GM21825 (cell line): ENCODE results near the gene RER1.

Experiments used
- ATAC-seq: cut with Tn5 transposase; IDR thresholded peaks from one replicate; pipeline ENCODE4 v1.9.1; 2021; ENCODE audit warnings: mild to moderate bottlenecking, moderate library complexity; ENCODE audit not compliant: unreplicated experiment

The RER1 gene

GRCh38 chr1:2375246-2375922 is 16.3 kb upstream of the RER1 start:
- no peak for ATAC-seq

GRCh38 chr1:2375923-2376260 is 15.7 kb upstream of the RER1 start:
- ATAC-seq, result no peak

- no peak for ATAC-seq
Measured at GRCh38 chr1:2376261-2376741, 15.3 kb upstream of the RER1 start.

GRCh38 chr1:2376931-2377672 is 14.5 kb upstream of the RER1 start:
- no peak for ATAC-seq

- no peak for ATAC-seq
Measured at GRCh38 chr1:2377751-2378440, 13.7 kb upstream of the RER1 start.

- no peak for ATAC-seq
Measured at GRCh38 chr1:2378441-2378851, 13.2 kb upstream of the RER1 start.

GRCh38 chr1:2378956-2379732 is 12.5 kb upstream of the RER1 start:
- ATAC-seq, result no peak

GRCh38 chr1:2379733-2380404 is 11.8 kb upstream of the RER1 start:
- ATAC-seq, result no peak

- ATAC-seq, result no peak
Measured at GRCh38 chr1:2380816-2381591, 10.6 kb upstream of the RER1 start.

GRCh38 chr1:2381741-2382620 is 9.7 kb upstream of the RER1 start:
- no peak for ATAC-seq

- no peak for ATAC-seq
Measured at GRCh38 chr1:2382621-2383361, 8.8 kb upstream of the RER1 start.

GRCh38 chr1:2383576-2383975 is 8.1 kb upstream of the RER1 start:
- no peak for ATAC-seq

- ATAC-seq, result no peak
Measured at GRCh38 chr1:2384130-2384860, 7.3 kb upstream of the RER1 start.

GRCh38 chr1:2384941-2385481 is 6.6 kb upstream of the RER1 start:
- ATAC-seq, result no peak

- no peak for ATAC-seq
Measured at GRCh38 chr1:2385606-2386280, 5.9 kb upstream of the RER1 start.
